HepG2 (cell line): ENCODE data around the gene TXNRD2. TPM values are rescaled to one million over a fixed set of nuclear protein-coding genes. Genes with fewer than 3 reads are reported as not detected.

Experiments used
- ATAD3A ChIP-seq: sonication (generic); formaldehyde crosslinking; IDR thresholded peaks from 2 replicates; pipeline ENCODE4 v1.4.0; 2020; ENCODE audit warnings: missing genetic modification reagents
- DNMT1 ChIP-seq: sonication (generic); formaldehyde crosslinking; IDR thresholded peaks from 2 replicates; pipeline ENCODE4 v1.5.1; 2020; ENCODE audit warnings: mild to moderate bottlenecking, missing genetic modification reagents
- FOSL2 ChIP-seq: sonication (generic); formaldehyde crosslinking; IDR thresholded peaks from 2 replicates; pipeline ENCODE4 v1.4.0; 2020; ENCODE audit warnings: missing genetic modification reagents
- SOX13 ChIP-seq, 3 experiments: fragments of 450-650 bp in 1 of 3; sonication (generic) in 1 of 3; formaldehyde crosslinking in 1 of 3; IDR thresholded peaks in 2 of 3; conservative IDR thresholded peaks in 1 of 3; 2 replicates each; pipeline versions ENCODE4 v1.5.0 to v1.6.1; 2016 to 2020; ENCODE audit warnings: antibody characterized with exemption in 1 of 3, mild to moderate bottlenecking in 1 of 3, missing compliant biosample characterization in 1 of 3, missing genetic modification reagents in 1 of 3, moderate library complexity in 1 of 3
- ZBTB42 ChIP-seq: sonication (generic); formaldehyde crosslinking; IDR thresholded peaks from 2 replicates; pipeline ENCODE4 v1.5.0; 2020; ENCODE audit warnings: mild to moderate bottlenecking, missing genetic modification reagents
- ZNF234 ChIP-seq: sonication (generic); formaldehyde crosslinking; conservative IDR thresholded peaks from 2 replicates; pipeline ENCODE4 v1.5.1; 2020; ENCODE audit warnings: mild to moderate bottlenecking, missing genetic modification reagents
- ZNF572 ChIP-seq: sonication (generic); formaldehyde crosslinking; IDR thresholded peaks from 2 replicates; pipeline ENCODE4 v1.5.1; 2020; ENCODE audit warnings: mild to moderate bottlenecking, missing genetic modification reagents
- polyA plus RNA-seq, 8 experiments: library from polyadenylated mRNA; depleted of rRNA in 3 of 8; stranded (reverse) in 7 of 8; unstranded in 1 of 8; fragments of >200 nt; fragmentation: Illumina TruSeq in 4 of 8; extraction: Trizol in 4 of 8; gene quantifications; 2 replicates each; pipeline versions ENCODE4 v1.2.1 to v1.2.3, GENCODE V29; 2011 to 2016; ENCODE audit warnings: low read depth in 4 of 8, missing spikeins in 1 of 8, mixed read lengths in 1 of 8; ENCODE audit not compliant: insufficient read depth in 1 of 8
- total RNA-seq, 5 experiments: library from RNA; depleted of rRNA; stranded (reverse); fragments of >200 nt; fragmentation: Illumina TruSeq; extraction: Trizol; gene quantifications; 2 replicates each; pipeline ENCODE4 v1.2.3, GENCODE V29; 2016; ENCODE audit warnings: low read depth in 1 of 5
- TF ChIP-seq, protein P1 (sequence below), 2 experiments: sonication (generic) in 1 of 2; formaldehyde crosslinking in 1 of 2; IDR thresholded peaks; 2 replicates each; pipeline versions ENCODE4 v1.4.0 to v1.6.1; 2018 to 2020; ENCODE audit warnings: missing genetic modification reagents in 2 of 2, borderline replicate concordance in 1 of 2, low read depth in 1 of 2, mild to moderate bottlenecking in 1 of 2, missing biosample characterization in 1 of 2
- TF ChIP-seq, protein P2 (sequence below): sonication (generic); formaldehyde crosslinking; IDR thresholded peaks from 2 replicates; pipeline ENCODE4 v1.8.0; 2022; ENCODE audit warnings: missing genetic modification reagents, mild to moderate bottlenecking, moderate library complexity, borderline replicate concordance
- TF ChIP-seq, protein P3 (sequence below): sonication (generic); formaldehyde crosslinking; IDR thresholded peaks from 2 replicates; pipeline ENCODE4 v1.4.0; 2020; ENCODE audit warnings: missing genetic modification reagents
- TF ChIP-seq, protein P4 (sequence below): IDR thresholded peaks from 2 replicates; pipeline ENCODE4 v1.6.1; 2012; ENCODE audit warnings: low read depth, low read length, improper control_type of control experiment
- TF ChIP-seq, protein P5 (sequence below): sonication (generic); formaldehyde crosslinking; conservative IDR thresholded peaks from 2 replicates; pipeline ENCODE4 v1.4.0; 2020; ENCODE audit warnings: missing genetic modification reagents
- TF ChIP-seq, protein P6 (sequence below): sonication (generic); formaldehyde crosslinking; IDR thresholded peaks from 2 replicates; pipeline ENCODE4 v1.5.0; 2020; ENCODE audit warnings: mild to moderate bottlenecking, missing genetic modification reagents, moderate library complexity

Gene TXNRD2
- total and polyA plus RNA-seq, 2 of the 13 experiments (the other 11 are each of a cell fraction or from before 2014, with no cell fraction given), result 17.5 to 18.6 TPM

DNA sequence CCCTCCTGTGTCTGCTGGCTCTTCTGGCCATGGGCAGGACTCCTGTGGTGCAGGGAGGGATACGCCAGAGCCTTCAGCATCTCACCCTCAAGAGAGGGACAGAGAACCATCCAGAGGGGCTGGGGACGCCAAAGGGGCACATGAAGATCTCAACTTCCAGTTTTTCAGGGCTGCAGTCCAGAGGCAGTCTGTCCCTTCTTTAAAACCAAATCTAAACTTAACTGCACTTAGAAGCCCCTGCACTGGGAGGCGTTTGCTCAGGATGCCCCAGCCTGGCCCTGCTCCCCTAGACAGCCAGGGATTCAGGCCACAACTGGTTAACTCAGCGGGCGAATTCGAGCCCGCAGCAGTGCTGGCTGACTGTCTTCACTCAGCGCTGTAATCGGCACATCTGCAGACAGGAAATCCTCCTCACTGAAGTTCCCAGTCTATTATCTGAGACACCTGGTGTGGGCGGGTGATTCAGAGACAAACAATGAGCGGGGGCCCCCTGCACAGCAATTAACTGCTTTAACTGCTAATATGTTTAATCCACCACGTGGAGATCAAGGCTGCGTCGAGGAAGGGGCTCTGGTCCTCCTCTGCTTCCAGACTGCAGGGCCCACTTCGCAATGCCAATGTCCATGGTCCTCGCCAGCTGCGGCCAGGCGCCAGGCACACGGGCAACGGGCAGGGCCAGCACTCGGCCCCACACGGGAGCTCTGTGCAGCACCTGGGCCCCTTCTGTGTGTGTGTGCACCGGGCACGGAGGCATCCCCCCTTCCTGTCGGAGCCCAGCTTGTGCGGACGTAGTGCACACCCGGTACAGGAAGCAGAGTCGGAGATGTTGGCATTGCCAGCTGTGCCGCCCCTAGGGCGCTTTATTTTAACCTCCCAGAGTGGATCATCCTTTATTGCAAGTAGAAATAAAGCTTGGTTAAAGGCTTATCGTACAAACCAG is 50.0 kb downstream of the TXNRD2 start (continued):
- TF ChIP-seq, protein P1, sequence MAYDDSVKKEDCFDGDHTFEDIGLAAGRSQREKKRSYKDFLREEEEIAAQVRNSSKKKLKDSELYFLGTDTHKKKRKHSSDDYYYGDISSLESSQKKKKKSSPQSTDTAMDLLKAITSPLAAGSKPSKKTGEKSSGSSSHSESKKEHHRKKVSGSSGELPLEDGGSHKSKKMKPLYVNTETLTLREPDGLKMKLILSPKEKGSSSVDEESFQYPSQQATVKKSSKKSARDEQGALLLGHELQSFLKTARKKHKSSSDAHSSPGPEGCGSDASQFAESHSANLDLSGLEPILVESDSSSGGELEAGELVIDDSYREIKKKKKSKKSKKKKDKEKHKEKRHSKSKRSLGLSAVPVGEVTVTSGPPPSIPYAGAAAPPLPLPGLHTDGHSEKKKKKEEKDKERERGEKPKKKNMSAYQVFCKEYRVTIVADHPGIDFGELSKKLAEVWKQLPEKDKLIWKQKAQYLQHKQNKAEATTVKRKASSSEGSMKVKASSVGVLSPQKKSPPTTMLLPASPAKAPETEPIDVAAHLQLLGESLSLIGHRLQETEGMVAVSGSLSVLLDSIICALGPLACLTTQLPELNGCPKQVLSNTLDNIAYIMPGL (CRISPR knock-in tag; IDR thresholded peaks at IDR 0.05; ENCODE audit: borderline replicate concordance in 1 of 2, low read depth in 1 of 2), result peak in 1 of 2 experiments; percentile 3; a peak in 1 of 4 replicates
- TF ChIP-seq SOX13 (IDR thresholded peaks at IDR 0.05), result peak; percentile 47; the same call in 1 of the 2 replicates
- TF ChIP-seq SOX13 (CRISPR knock-in tag; conservative IDR thresholded peaks at IDR 0.05 in 1 of 2, IDR thresholded peaks at IDR 0.05 in 1 of 2), result peak in 1 of 2 experiments; percentile 80; a peak in 2 of 4 replicates
- TF ChIP-seq, protein P2, sequence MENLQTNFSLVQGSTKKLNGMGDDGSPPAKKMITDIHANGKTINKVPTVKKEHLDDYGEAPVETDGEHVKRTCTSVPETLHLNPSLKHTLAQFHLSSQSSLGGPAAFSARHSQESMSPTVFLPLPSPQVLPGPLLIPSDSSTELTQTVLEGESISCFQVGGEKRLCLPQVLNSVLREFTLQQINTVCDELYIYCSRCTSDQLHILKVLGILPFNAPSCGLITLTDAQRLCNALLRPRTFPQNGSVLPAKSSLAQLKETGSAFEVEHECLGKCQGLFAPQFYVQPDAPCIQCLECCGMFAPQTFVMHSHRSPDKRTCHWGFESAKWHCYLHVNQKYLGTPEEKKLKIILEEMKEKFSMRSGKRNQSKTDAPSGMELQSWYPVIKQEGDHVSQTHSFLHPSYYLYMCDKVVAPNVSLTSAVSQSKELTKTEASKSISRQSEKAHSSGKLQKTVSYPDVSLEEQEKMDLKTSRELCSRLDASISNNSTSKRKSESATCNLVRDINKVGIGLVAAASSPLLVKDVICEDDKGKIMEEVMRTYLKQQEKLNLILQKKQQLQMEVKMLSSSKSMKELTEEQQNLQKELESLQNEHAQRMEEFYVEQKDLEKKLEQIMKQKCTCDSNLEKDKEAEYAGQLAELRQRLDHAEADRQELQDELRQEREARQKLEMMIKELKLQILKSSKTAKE, result 0 out of 2 replicates have a peak, but pooled peaks have one; percentile 18
- TF ChIP-seq ZNF234 (CRISPR knock-in tag), result peak; percentile 91; the same call in 1 of the 2 replicates
- TF ChIP-seq, protein P3, sequence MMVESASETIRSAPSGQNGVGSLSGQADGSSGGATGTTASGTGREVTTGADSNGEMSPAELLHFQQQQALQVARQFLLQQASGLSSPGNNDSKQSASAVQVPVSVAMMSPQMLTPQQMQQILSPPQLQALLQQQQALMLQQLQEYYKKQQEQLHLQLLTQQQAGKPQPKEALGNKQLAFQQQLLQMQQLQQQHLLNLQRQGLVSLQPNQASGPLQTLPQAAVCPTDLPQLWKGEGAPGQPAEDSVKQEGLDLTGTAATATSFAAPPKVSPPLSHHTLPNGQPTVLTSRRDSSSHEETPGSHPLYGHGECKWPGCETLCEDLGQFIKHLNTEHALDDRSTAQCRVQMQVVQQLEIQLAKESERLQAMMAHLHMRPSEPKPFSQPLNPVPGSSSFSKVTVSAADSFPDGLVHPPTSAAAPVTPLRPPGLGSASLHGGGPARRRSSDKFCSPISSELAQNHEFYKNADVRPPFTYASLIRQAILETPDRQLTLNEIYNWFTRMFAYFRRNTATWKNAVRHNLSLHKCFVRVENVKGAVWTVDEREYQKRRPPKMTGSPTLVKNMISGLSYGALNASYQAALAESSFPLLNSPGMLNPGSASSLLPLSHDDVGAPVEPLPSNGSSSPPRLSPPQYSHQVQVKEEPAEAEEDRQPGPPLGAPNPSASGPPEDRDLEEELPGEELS (CRISPR knock-in tag), result 0 out of 2 replicates have a peak, but pooled peaks have one; percentile 19
- TF ChIP-seq, protein P4, sequence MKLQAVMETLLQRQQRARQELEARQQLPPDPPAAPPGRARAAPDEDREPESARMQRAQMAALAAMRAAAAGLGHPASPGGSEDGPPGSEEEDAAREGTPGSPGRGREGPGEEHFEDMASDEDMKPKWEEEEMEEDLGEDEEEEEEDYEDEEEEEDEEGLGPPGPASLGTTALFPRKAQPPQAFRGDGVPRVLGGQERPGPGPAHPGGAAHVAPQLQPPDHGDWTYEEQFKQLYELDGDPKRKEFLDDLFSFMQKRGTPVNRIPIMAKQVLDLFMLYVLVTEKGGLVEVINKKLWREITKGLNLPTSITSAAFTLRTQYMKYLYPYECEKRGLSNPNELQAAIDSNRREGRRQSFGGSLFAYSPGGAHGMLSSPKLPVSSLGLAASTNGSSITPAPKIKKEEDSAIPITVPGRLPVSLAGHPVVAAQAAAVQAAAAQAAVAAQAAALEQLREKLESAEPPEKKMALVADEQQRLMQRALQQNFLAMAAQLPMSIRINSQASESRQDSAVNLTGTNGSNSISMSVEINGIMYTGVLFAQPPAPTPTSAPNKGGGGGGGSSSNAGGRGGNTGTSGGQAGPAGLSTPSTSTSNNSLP, result no peak
- no peak for TF ChIP-seq ATAD3A (CRISPR knock-in tag)
- TF ChIP-seq, protein P5, sequence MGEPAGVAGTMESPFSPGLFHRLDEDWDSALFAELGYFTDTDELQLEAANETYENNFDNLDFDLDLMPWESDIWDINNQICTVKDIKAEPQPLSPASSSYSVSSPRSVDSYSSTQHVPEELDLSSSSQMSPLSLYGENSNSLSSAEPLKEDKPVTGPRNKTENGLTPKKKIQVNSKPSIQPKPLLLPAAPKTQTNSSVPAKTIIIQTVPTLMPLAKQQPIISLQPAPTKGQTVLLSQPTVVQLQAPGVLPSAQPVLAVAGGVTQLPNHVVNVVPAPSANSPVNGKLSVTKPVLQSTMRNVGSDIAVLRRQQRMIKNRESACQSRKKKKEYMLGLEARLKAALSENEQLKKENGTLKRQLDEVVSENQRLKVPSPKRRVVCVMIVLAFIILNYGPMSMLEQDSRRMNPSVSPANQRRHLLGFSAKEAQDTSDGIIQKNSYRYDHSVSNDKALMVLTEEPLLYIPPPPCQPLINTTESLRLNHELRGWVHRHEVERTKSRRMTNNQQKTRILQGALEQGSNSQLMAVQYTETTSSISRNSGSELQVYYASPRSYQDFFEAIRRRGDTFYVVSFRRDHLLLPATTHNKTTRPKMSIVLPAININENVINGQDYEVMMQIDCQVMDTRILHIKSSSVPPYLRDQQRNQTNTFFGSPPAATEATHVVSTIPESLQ (CRISPR knock-in tag), result no peak
- TF ChIP-seq FOSL2 (CRISPR knock-in tag), result peak; percentile 76
- TF ChIP-seq DNMT1 (CRISPR knock-in tag), result peak; percentile 12; the same call in 1 of the 2 replicates
- TF ChIP-seq ZBTB42 (CRISPR knock-in tag), result 0 out of 2 replicates have a peak, but pooled peaks have one; percentile 49
- TF ChIP-seq ZNF572 (CRISPR knock-in tag), result 0 out of 2 replicates have a peak, but pooled peaks have one; percentile 37
- TF ChIP-seq, protein P6, sequence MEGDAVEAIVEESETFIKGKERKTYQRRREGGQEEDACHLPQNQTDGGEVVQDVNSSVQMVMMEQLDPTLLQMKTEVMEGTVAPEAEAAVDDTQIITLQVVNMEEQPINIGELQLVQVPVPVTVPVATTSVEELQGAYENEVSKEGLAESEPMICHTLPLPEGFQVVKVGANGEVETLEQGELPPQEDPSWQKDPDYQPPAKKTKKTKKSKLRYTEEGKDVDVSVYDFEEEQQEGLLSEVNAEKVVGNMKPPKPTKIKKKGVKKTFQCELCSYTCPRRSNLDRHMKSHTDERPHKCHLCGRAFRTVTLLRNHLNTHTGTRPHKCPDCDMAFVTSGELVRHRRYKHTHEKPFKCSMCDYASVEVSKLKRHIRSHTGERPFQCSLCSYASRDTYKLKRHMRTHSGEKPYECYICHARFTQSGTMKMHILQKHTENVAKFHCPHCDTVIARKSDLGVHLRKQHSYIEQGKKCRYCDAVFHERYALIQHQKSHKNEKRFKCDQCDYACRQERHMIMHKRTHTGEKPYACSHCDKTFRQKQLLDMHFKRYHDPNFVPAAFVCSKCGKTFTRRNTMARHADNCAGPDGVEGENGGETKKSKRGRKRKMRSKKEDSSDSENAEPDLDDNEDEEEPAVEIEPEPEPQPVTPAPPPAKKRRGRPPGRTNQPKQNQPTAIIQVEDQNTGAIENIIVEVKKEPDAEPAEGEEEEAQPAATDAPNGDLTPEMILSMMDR (CRISPR knock-in tag), result peak; percentile 6; the same call in 1 of the 2 replicates
